NCI-H2029 (cell line): ENCODE measurements around the gene FLT4.

Experiments
- DNase-seq: peaks from one replicate; lab custom pipeline; 2025; lab: John Stamatoyannopoulos, UW

FLT4 gene

DNA sequence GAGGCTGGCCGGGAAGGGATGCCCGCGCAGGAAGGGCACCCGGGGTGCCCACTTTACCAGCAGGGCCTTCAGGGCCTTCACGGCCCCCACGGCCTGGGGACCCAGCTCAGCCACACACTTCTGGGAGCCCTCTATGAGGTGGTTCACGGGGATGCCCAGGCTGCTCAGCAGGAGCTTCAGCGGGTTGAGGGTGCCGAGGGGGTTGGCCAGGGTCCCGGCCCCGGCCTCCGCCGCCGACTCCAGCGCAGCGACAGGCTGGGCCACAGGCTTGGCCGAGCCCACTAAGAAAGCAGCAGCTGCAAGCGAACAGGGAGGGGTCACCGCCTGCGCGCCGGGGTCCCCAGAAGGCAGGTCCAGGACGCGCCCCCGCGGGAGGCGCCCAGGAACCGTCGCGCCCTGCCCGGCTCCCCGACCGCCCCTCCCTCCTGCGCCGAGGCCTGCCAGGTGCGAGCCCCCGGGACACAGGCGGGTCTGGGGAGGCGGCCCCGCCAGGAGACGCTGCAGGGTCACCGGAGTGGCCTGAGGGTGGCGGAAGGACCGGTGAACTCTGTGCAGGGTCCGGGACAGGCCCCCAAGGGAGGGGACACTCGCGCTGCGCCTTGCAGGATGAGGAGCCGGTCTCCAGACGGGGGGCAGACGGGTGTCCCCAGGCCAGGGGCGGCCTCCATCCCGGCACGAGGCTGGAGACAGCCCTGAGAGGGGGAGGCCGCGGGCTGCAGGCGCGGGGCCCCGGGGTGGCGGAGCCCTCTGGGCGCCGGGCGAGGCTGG, 58.7 kb downstream of the FLT4 start:
- no peak for DNase-seq

GRCh38 chr5:180589771-180590542, 59.4 kb downstream of the FLT4 start:
- no peak for DNase-seq

GRCh38 chr5:180586870-180587269, 62.5 kb downstream of the FLT4 start:
- no peak for DNase-seq

- DNase-seq = no peak
Measured at GRCh38 chr5:180586204-180586603, 63.2 kb downstream of the FLT4 start.

GRCh38 chr5:180583738-180584137, 65.7 kb downstream of the FLT4 start:
- no peak for DNase-seq

DNA sequence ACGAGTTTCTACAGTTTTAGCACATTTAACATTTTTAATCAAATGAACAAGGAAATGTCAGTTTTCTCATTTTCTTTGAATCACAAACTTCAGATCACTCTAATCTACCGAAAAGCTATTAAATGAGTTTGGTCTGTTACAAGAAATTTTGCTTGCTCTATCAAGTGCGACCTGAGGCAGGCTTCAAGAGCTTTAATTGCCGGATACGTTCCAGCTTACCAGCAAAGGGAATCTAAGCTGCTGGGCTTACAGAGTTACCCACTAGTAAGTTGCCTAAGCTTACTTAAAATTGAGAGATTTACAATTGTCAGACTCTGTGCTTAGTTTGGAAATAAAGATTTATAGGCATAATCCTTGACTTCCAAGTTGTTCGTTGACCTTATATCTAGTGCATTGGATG, 68.7 kb downstream of the FLT4 start:
- DNase-seq = no peak

GRCh38 chr5:180575571-180575970, 73.8 kb downstream of the FLT4 start:
- no peak for DNase-seq

GRCh38 chr5:180568914-180569313, 80.5 kb downstream of the FLT4 start:
- no peak for DNase-seq

GRCh38 chr5:180563994-180564393, 85.4 kb downstream of the FLT4 start:
- no peak for DNase-seq

- DNase-seq = no peak
Measured at GRCh38 chr5:180558232-180558631, 91.2 kb downstream of the FLT4 start.

DNA sequence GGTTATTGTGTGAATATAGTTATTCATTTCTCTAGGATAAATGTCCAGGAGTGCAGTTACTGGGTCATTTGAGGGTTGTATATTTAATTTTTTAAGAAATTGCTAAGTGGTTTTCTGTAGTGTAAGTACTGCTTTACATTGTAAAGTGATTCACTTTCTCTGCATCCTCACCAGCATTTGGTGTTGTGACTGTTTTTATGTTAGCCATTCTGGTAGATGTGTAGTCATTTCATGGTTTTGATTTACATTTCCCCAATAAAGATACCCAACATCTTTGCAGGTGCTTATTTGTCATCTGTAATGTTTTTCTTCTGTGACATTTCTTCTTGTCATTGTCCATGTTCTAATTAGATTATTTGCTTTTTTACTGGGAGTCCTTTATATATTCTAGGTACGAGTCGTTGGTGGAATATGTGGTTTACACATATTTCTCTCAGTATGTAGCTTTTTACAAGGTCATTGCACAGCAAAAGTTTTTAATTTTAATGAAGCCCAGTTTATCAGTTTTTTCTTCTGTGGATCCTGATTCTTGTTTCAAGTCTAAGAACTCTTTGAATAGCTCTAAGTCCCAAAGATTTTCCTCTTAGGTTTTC, 92.1 kb downstream of the FLT4 start:
- no peak for DNase-seq

DNA sequence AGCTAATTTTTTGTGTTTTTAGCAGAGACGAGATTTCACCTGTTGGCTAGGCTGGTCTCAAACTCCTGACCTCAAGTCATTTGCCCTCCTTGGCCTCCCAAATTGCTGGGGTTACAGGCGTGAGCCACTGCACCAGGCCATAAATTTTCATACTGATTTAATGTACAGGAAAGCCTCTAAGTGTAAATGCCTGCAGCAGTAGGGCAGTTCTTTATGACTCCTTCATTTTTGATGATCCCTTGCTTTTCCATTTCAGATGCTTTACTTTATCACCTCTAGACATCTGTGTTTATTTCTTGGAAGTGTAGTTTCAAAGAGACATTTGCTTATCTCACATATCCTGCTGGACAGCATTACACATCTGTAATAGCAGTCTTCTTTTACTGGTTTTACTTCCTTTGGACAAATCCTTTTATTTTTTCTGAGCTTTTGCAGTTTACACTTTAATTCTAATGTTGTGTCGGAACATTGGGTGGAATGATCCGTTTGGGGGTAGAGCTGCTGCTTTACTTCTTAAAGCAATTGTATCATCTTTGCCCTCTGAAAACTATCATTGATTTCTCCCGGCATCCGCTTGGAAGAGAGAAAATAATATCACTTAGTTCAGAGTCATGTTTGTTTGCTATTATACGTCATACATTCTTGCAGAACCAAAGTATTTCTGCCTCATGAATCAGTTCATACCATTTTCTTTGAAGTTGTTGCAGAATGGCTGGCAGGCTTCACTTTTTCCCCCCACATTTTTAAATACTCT, 94.1 kb downstream of the FLT4 start:
- DNase-seq = no peak

DNA sequence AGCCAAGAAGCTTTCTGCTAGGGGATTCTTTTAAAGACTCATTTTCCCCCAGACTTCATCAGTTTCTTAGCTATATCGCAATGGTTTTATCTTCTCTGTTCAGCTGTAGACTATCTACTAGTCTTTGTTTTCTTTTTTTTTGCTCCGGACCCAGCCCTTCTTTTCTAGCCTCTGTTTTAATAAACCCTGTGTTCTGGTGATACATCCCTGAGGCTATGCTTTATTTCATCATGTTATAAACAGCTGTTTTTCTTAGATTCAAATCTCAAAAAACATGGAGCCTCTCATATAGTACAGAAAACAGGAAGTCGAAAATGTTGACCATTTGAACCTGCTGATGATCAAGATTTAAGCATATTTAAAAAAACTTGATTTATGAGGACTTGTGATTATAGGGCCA, 95.9 kb downstream of the FLT4 start:
- no peak for DNase-seq
